CD4-positive, alpha-beta T cell treated with Interferon gamma for 1 hour (primary cell): ENCODE results near the gene C6orf163.
"Not testable (repeated sequence)": the region's sequence is repeated elsewhere in the genome, so short reads cannot be mapped to it uniquely, and the experiment has no call there.

Experiments used
- DNase-seq: peaks from one replicate; pipeline ENCODE4 v3.0.0-alpha.2; 2020

C6orf163 gene

GRCh38 chr6:87344731-87345130 is at the start of gene C6orf163:
C6orf163 (plus strand) TSS chr6:87344813; CDS start chr6:87345100, 287 bp downstream.
- no peak for DNase-seq

- DNase-seq = no peak
Measured at GRCh38 chr6:87297119-87297518, 47.5 kb upstream of the C6orf163 start.

GRCh38 chr6:87301277-87301676 is 43.3 kb upstream of the C6orf163 start:
- DNase-seq = not testable (repeated sequence)

GRCh38 chr6:87308970-87309369 is 35.6 kb upstream of the C6orf163 start:
- no peak for DNase-seq

- no peak for DNase-seq
Measured at GRCh38 chr6:87312860-87313259, 31.8 kb upstream of the C6orf163 start.

- DNase-seq = no peak
Measured at GRCh38 chr6:87315071-87315470, 29.5 kb upstream of the C6orf163 start.

- no peak for DNase-seq
Measured at GRCh38 chr6:87319271-87319987, 25.2 kb upstream of the C6orf163 start.

- DNase-seq = peak; percentile 77
Measured at GRCh38 chr6:87322304-87323212, 22.1 kb upstream of the C6orf163 start, which contains the start of gene SMIM8. SMIM8 (plus strand) TSS chr6:87322588; CDS start chr6:87337032, 14,444 bp downstream.

GRCh38 chr6:87323880-87324279 is 20.7 kb upstream of the C6orf163 start:
- DNase-seq = not testable (repeated sequence)

GRCh38 chr6:87330961-87331360 is 13.7 kb upstream of the C6orf163 start:
- no peak for DNase-seq

- no peak for DNase-seq
Measured at GRCh38 chr6:87333033-87333432, 11.6 kb upstream of the C6orf163 start.

- DNase-seq = no peak
Measured at GRCh38 chr6:87333591-87334181, 10.9 kb upstream of the C6orf163 start.

GRCh38 chr6:87334683-87335082 is 9.9 kb upstream of the C6orf163 start:
- DNase-seq = no peak

GRCh38 chr6:87336367-87336766 is 8.2 kb upstream of the C6orf163 start:
- DNase-seq = no peak

GRCh38 chr6:87340230-87340629 is 4.4 kb upstream of the C6orf163 start:
- no peak for DNase-seq

- DNase-seq = no peak
Measured at GRCh38 chr6:87341158-87341557, 3.5 kb upstream of the C6orf163 start.

GRCh38 chr6:87341899-87342298 is 2.7 kb upstream of the C6orf163 start:
- DNase-seq = no peak

GRCh38 chr6:87342829-87343228 is 1.8 kb upstream of the C6orf163 start:
- no peak for DNase-seq

GRCh38 chr6:87346700-87347099 is 2.1 kb downstream of the C6orf163 start:
- no peak for DNase-seq

- DNase-seq = no peak
Measured at GRCh38 chr6:87349896-87350295, 5.3 kb downstream of the C6orf163 start.

- DNase-seq = no peak
Measured at GRCh38 chr6:87350516-87350915, 5.9 kb downstream of the C6orf163 start.

- DNase-seq = no peak
Measured at GRCh38 chr6:87351583-87351982, 7.0 kb downstream of the C6orf163 start.

GRCh38 chr6:87356181-87356580 is 11.6 kb downstream of the C6orf163 start:
- DNase-seq = no peak
